Activated CD4-positive, alpha-beta T cell treated with anti-CD3 and anti-CD28 coated beads, Interleukin-2, amount 50 U/mL, for 1 hour (primary cell): Measurements from ENCODE around the gene FAM83E.
A peak's percentile ranks its signal among the peaks of the same experiment; 100 is the strongest.
"Not testable (repeated sequence)": the region's sequence is repeated elsewhere in the genome, so short reads cannot be mapped to it uniquely, and the experiment has no call there.

Experiments
- DNase-seq: peaks from one replicate; pipeline ENCODE4 v3.0.0-alpha.2; 2020

The FAM83E gene

GRCh38 chr19:48608798-48609263 lies 6.0 kb downstream of the FAM83E start:
- DNase-seq, result peak; percentile 49

DNA sequence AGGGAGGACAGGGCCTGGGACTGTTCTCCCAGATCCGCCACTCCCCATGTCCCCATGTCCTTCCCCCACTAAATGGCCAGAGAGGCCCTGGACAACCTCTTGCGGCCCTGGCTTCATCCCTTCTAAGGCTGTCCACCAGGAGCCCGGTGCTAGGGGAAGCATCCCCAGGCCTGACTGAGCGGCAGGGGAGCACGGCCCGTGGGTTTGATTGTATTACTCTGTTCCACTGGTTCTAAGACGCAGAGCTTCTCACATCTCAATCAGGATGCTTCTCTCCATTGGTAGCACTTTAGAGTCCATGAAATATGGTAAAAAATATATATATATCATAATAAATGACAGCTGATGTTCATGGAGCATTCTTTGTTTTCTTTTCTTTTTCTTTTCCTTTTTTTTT lies 7.5 kb downstream of the FAM83E start:
- DNase-seq, result no peak

DNA sequence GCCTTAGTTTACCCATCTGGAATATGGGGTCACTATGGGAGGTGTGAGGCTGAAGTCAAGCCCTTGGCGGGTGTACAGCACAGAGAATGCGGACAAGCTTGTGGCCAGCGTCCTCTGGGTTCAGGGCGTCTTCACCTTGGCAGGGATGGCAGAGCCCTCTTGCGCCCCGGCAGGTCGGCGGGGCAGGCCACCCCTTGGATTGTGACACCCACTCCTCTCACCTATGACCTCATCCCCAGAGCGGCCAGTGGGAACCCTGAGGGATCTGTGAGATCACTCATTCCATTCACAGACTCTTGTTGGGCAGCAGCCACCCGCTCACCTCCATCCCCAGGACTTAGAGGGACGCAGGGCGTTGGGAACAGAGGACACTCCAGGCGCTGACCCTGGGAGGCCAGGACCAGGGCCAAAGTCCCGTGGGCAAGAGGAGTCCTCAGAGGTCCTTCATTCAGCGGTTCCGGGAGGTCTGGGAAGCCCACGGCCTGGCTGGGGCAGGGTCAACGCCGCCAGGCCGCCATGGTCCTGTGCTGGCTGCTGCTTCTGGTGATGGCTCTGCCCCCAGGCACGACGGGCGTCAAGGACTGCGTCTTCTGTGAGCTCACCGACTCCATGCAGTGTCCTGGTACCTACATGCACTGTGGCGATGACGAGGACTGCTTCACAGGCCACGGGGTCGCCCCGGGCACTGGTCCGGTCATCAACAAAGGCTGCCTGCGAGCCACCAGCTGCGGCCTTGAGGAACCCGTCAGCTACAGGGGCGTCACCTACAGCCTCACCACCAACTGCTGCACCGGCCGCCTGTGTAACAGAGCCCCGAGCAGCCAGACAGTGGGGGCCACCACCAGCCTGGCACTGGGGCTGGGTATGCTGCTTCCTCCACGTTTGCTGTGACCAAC lies 8.2 kb downstream of the FAM83E start, which contains the start of gene SPACA4:
Gene SPACA4 (plus strand): TSS at position 280 of the 896 bp plus-strand sequence. CDS start 237 bp downstream, at position 517.
- no peak for DNase-seq

DNA sequence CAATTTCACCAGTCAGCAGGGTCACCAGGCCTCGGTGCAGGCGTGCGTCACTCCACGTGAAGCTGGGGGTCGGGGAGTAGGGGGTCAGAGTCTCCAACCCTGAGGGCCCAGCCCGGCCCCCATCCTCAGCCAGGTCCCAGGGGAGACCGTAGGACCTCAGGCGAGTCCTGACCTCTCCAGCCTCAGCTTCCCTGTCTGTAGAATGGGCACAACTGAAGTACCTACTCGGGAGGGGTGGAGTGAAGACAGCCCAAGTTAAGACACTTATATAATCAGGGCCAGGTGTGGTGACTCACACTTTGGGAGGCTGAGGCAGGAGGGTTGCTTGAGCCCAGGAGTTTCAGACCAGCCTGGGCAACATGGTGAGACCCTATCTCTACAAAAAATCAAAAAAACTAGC lies 11.0 kb downstream of the FAM83E start:
- no peak for DNase-seq

- no peak for DNase-seq
Measured at GRCh38 chr19:48603449-48603848, 11.4 kb downstream of the FAM83E start.

GRCh38 chr19:48603001-48603400 lies 11.9 kb downstream of the FAM83E start:
- no peak for DNase-seq

DNA sequence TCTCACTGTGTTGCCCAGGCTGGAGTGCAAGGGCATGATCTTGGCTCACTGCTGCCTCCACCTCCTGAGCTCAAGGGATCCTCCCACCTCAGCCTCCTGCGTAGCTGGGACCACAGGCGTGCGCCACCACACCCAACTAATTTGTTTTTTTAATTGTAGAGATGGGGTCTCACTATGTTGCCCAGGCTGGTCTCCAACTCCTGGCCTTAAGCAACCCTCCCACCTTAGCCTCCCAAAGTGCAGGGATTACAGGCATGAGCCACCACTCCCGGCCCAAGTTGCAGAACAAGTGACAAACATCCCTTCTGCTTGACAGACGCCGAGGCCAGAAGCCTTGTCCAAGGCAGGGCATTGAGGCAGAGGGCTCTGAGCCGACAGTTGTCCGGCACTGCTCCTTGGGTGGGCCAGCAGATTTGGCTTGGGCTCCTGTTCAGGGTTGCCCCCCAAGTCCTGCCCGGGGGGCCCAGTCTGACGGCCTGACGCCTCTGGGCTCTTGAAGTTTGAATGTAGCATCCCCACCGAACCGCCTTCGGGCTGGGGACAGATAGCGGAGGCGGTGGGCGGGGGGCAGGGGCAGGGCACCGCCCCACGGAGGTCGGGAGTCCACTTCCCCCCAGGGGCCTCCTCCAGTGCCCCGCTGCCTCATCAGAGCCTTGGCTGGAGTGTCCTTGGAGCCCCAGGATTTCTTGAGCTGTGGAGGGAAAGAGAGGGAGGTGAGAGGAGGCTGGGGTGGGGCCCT lies 14.0 kb downstream of the FAM83E start:
- no peak for DNase-seq

DNA sequence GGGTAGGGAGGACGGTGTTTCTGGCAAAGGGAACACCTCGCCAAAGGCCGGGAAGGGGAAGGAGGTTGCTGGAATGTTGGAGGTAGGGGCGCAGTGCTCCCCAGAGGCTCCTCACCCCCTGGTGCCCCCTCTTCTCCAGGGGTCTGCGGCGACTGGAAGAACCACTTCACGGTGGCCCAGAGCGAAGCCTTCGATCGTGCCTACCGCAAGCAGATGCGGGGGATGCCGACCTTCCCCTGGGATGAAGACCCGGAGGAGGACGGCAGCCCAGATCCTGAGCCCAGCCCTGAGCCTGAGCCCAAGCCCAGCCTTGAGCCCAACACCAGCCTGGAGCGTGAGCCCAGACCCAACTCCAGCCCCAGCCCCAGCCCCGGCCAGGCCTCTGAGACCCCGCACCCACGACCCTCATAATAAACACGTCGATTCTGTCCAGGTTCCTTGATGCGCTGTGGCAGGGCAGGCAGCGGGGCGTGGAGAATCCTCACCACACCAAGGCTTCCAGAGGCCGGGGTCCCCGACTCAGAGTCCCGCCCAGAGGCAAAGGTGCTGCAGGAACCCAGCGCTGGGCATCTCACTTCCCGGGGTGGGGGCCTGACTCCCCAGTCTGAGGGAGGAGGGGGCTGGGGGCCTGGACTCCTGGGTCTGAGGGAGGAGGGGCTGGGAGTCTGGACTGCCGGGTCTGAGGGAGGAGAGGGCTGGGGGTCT lies 15.7 kb downstream of the FAM83E start:
- no peak for DNase-seq

GRCh38 chr19:48596679-48597465 lies 18.0 kb downstream of the FAM83E start:
- peak; percentile 51 for DNase-seq

DNA sequence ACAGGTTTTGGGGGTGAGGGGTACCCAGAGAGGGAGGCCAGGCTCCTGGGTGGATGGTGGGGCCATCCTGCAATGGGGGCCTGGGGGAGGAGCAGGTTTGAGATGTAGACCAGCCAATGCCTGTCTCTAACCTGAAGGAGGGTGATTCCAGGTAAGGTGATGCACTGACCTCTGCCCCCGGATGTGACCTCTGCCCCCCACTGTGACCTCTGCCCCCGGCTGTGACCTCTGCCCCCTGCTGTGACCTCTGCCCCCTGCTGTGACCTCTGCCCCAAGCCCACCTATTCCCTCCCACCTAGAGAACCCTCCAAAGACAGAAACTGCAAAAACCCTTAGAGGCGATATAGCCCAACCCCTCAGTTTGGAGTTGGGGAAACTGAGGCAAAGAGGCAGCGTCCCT lies 18.6 kb downstream of the FAM83E start:
- DNase-seq, result no peak

DNA sequence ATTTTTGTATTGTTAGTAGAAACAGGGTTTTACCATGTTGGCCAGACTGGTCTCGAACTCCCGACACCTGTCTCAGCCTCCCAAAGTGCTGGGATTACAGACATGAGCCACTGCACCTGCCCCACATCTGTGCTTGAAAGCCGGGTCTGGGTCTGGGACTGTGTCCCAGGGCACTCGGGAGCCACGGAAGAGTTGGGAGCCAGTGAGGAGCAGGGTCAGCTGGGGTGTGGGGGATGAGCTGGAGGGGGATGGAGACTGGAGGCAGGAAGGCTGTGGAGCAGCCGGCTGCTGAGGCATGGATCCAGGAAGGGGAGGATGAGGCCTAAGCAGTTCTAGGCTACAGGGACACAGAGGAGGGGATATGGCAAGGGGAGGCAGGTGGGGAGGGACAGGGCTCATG lies 19.0 kb downstream of the FAM83E start:
- no peak for DNase-seq

DNA sequence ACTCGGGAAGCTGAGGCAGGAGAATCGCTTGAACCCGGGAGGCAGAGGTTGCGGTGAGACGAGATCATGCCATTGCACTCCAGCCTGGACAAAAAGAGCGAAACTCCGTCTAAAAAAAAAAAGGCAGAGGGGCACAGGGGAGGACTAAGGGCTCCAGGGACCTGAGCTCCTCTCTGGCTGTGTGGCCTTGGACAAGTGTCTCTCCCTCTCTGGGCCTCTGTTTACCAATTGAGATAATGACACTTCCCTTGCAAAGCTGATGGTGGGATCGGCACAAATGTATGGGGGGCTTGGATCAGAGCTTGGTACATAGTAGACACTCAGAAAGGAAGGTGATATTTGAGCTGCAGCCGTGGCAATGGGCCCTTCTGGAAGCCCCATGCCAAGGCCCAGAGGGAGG lies 19.7 kb downstream of the FAM83E start:
- no peak for DNase-seq

GRCh38 chr19:48591021-48591420 lies 23.9 kb downstream of the FAM83E start:
- DNase-seq, result no peak

- DNase-seq, result peak; percentile 91
Measured at GRCh38 chr19:48588670-48589401, 26.0 kb downstream of the FAM83E start.

DNA sequence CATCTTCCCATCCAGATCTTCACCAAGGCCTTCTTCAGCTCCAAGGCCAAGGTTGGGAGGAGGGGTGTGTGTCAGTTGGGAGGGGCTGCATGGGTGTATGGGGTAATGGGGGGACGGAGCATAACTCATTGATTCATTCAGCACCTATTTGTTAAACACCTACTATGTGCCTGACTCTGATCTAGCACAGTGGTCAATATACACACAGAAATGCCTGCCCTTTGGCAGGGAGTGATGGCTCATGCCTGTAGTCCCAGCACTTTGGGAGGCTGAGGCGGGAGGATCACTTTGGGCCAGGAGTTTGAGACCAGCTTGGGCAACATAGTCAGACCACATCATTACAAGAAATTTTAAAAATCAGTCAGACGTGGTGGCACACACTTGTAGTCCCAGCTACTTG lies 27.5 kb downstream of the FAM83E start:
- no peak for DNase-seq

DNA sequence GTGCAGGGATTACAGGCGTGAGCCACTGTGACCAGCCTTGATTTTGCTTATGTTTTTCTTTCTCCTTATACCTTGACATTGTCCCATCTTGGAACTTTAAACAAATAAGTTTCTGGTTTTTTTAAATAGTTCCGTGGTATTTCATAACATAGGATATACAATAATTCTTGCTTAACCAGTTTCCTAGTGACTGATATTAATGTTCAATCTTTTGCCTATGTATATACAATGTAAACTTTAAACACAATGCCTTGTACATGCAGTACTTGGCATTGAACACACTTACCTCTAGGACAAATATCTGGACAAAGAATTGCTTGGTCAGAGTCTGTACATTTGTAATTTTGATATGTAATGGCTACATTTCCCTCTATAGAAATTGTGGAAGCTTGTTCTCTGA lies 32.7 kb downstream of the FAM83E start:
- no peak for DNase-seq

GRCh38 chr19:48578891-48579290 lies 36.0 kb downstream of the FAM83E start:
- no peak for DNase-seq

GRCh38 chr19:48577908-48578307 lies 37.0 kb downstream of the FAM83E start:
- not testable (repeated sequence) for DNase-seq

GRCh38 chr19:48575931-48576622 lies 38.8 kb downstream of the FAM83E start:
- no peak for DNase-seq

GRCh38 chr19:48573163-48573505 lies 41.7 kb downstream of the FAM83E start:
- no peak for DNase-seq
